HG03159 (cell line): ENCODE measurements around the gene IL3.
A peak's percentile ranks its signal among the peaks of the same experiment; 100 is the strongest.

Source experiments
- ATAC-seq: cut with Tn5 transposase; IDR thresholded peaks from one replicate; pipeline ENCODE4 v1.9.1; 2021; ENCODE audit warnings: mild to moderate bottlenecking, moderate library complexity; ENCODE audit not compliant: unreplicated experiment

The IL3 gene

DNA sequence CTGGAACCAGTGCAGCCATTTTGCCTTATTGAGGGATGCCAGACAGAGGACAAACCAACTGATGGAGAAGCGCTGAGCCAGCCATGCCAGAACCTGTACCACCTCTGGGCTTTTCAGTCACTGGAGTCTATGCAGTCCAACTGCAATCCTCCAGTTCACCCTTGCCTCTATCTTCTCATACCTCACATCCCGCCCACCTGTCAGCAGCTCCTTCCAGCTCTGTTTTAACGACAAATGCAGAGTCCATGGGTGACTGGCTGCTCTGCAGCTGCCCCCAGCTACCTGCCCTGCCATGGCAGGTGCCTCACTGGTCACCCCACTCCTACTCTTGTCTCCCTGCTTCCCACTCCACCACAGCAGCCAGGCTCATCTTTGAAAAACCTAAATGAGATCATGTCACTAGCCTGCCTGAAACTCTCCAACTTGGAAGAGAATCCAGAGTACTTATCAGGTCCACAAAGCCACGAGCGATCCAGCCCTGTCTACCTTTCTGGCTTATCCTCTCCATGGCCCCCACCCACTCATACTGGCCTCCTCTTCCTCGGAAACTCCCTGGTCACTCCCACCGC is 35.0 kb upstream of the IL3 start:
- ATAC-seq, result no peak

DNA sequence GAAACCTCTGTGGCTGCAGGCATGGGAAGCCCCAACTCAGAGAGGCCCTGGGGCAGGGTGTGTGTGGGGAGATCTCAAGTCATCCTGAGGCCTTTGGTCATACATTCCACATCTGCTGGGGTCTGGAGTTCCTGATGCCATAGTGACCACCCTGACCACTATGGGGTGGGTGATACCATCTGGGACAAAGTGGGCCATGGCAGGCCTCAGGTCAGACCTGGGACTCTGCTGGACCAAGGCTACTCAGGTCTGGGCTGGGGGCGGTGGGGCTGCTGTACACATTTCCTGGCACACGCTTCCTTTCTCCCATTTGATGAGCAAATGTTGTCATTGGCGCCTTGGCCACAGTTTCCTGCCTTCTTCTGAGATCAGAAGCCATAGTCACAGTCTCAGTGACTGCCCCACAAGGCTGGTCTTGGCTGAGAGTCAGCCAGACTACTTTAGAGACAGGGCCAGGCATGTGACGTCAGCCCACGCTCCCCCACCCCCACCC is 33.9 kb upstream of the IL3 start:
- ATAC-seq, result no peak

DNA sequence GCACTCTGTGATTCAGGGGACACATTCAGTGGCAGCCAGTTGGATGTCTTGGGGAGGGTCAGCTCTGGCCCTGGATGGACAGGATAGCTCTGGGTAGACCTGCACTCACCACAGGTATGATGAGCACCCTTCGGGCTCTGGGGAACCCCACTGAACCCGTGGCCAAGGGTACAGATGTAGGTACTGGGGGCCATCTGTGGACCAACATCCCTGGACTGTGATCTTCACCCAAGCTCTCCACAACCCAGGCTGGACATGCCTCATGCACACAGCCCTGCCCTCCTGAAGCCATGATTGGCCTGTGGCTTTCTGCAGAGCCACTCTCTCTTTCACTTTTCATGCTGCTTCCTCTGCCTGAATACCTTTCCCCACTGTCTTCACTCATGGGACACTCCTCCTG is 33.4 kb upstream of the IL3 start:
- ATAC-seq, result peak; percentile 53

DNA sequence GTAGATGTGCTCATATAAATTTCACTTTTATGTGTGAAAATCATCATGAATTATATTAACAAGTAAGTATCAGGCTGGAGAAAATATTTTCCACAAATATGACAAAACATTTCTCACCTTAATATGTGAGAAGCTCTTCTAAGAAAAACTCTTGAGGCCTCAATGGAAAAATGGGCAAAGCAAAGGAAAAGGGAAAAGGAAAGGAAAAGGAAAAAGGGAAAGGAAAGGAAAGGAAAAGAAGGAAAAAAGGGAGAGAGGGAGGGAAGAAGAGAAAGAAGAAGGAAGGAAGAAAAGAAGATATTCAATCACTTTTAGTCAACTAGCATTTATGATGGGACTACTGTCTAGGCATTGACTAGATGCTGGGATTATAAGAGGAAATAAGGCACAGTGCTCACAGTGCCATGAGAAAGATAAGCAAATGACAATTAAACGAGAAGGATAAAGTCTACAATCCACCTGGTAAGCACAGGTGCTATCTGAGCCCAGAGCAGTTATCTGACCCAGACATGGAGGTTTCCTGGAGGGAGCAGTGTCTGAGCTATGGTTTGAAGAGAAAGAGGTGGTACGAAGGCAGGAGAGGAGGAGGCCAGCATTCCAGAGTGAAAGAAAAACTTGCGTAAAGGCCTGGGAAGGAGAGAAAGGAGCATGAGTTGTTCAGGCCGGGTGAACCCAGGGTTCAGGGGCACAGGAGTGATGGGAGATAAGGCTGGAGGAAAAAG is 30.7 kb upstream of the IL3 start:
- ATAC-seq, result no peak

DNA sequence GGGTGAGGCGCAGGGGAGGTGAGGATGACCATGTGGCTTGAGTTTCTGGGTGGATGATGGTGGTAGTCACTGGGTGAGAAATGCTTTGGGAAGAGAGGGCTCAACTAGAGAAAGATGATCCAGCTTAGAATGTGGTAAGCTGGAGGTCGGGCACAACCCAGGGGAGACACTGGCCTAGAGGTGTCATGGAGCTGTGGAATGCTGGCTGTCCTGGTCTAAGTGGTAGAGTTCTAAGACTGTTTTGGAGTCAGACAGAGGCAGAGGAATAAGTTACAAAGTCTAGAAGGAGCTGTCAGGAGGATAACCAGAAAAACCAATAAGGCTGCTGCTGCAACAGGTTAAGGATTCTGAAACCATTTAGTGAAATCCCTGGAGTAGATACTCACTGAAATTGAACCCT is 29.8 kb upstream of the IL3 start:
- ATAC-seq, result no peak

DNA sequence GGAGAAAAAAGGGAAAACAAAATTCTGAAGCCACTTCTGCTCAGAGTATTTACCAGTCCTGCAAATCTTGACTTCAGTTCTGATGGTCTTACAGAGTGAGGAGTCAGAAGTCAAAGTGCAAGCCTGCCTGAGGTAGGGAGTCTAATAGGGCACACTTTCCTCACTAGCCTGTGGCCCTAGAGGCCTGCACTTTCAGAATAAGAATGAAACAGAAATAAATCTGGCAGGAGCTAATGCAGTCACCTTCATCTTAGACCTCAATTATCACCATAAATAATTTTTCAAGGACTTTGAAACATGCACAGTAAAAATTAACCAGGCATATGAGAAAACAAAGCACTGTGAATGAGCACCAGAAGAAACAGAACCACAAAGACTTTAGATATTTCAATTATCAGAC is 28.3 kb upstream of the IL3 start:
- no peak for ATAC-seq

DNA sequence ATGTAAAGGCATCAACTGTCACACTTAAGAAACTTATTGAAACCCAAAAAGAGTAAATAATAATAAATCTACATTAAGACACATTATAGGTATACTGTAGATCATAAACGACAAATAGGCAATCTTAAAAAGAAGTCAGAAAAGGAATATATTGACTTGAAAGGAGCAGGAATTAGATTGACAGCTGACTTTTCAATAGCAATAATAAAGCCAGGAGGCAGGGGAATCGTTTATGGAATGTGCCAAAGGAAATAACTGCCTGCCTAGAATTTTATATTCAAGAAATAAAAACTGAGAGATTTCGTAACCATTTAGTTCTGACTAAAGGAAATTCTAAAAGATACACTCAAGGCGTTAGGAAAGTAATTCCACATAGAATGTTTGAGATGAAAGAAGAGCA is 27.3 kb upstream of the IL3 start:
- no peak for ATAC-seq

DNA sequence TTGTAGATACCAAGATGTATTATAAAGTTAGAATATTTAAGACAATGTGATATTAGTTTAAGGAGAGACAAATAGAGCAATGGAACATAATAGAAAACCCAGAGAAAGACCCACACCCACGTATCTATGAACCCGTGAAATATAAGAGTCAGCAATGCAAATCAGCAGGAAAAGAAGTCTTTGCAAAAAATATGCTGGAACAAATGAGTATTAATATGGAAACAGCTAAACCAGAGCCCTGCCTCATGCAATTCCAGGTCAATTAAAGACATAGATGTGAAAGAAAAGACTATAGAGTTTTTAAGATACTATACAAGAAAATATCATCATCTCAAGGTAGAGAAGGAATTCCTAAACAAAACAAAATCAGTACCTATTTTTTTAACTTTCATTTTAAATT is 23.1 kb upstream of the IL3 start:
- no peak for ATAC-seq

DNA sequence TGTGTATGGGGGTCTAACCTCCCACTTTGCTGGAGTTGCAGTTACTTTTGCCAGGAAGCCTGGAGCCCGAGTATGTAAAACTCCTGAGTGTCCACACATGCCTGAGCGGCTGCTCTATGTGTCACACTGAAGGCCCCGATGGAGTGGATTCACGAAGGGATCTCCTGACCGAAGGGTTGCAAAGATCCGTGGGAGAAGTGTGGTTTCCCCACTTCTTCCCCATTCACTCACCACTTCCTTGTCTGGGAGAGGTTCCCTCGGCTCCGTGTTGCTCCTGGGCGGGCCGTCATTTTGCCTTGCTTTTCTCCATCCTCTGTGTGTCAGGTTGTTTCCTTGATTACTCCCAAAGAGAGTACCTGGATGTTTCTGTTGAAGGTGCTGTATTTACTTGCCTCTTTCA is 16.2 kb upstream of the IL3 start:
- ATAC-seq, result no peak

DNA sequence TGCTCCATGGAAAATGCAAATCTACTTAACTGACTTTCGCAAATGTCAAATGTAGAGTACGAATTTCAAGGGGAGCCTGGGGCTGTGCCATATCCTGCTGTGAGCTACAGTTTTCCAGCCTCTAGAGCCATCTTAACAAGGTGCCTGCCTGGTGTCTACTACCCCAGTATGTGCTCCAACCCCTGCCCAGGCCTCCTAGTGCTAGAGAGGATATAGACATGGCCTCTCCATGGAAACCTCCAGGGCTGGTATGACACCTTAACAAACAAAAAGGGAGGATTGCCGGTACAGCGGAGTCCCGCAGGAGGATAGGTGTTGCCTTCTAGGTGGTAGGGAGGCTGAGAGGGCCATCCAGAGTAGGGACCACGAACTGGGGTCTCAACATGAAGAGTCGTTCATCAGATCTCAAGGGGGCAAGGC is 13.6 kb upstream of the IL3 start:
- no peak for ATAC-seq

DNA sequence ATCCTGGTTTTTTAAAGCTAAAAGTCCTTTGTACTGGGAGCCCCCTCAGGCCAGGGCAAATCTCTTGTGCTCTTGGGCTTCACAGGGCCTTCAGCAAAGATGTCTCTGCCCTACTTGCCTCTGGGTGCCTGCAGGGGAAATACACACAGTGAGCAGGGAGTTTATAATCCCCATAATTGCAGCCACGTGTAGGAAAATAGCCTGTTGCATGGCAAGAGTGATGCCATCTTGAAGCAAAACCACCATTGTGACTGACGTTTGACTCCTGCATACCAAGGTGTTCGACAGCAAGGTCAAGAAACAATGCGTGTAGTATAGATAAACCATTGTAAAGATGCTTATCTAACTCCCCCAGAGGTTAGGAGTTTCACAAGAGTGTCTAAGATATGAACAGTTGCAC is 11.4 kb upstream of the IL3 start:
- no peak for ATAC-seq

DNA sequence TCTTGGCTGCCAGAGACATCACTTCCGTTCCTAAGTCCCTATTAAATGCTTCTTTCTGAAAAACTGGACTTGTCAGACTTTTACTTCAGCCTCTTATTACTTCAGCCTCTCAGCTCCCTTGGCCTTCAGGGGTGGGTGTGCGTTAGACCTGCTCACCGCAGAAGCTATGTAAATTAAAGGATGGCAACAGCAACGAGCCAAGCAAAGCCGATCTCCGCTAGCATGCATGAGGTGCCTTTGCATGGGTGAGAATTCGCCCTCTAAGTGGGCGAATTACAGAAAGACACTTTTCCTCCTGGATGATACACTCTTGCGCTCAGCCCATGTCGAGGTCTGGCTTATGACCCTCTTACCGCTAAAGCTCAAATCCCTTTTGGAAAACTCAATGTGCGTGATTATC is 10.9 kb upstream of the IL3 start:
- no peak for ATAC-seq

DNA sequence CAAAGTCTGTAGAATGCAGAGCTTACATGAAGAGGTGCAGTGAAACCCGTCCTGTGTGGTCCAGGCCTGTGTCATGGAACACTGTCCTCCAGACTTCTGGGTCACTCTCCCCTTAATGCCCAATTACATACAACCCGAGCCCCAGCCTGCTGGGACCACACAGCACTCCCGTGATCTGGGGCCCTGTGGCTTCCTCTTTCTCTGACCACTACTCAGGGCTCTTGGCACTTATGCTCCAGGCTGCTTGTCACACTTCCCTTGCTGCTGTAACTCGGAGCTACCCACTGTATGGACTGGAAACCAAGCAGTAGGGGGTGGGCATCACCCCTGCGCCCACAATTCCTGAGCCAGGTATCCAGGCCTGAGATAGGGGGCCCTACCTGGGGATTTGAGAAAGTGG is 10.3 kb upstream of the IL3 start:
- no peak for ATAC-seq

DNA sequence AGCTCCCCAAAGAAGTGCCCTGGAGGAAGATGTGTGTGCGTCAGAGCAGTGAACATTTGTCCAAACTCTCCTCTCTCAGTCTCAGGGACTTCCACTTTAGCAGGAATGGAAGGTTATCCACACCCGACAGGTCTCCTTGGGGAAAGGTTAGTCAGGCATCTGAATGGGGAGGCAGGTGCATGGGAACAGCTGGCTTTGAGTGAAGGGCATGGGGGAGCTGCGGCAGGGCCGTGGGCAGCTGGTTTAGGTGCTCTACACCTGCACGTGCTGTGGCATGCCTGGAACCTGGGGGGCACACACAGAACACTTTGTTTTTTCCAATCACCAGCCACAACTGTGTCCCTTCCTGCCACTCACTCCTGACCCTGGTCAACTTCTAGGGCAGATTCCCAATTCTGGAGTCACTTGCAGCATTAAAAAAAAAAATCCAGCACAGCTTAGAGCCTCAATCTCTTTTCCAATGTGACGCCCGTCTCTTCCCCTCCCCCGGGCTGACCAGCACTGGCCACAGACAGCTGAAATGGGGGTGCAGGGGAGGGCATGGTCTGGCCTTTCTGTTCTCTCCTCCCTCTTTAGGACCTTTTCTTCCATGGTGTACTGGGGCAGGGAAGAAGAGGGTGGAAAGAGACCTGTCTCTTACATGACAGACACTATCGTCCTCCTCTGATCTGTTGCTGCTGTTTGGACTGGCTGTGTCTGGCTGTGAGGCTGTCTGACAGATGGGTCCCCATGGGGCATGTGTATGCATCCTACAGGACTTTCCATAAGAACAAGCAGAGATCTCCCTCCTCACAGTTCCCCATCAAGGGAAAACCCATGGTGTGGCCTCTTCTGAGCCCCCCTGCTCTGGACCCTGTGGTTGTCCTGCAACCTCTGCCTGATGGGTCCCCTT is 9.5 kb upstream of the IL3 start:
- no peak for ATAC-seq

DNA sequence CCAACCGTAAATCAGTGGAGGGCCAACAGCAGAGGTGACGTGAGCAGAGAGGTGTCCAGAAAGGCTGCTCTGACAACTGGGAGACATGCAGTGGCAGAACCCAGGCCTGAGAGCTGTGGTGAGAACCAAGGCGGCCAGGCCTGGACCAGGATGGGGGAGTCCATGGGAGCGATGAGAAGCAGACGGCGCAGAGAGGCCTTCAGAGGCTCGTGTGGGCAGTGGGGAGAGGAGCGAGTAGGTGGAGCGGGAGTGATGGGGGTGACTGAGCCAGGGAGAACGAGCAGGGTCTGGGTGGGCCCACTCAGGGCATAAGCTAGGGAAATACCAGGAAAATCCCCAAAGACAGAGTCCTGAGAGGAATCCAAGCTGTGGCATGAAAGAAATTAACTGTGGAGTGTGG is 7.9 kb upstream of the IL3 start:
- no peak for ATAC-seq

DNA sequence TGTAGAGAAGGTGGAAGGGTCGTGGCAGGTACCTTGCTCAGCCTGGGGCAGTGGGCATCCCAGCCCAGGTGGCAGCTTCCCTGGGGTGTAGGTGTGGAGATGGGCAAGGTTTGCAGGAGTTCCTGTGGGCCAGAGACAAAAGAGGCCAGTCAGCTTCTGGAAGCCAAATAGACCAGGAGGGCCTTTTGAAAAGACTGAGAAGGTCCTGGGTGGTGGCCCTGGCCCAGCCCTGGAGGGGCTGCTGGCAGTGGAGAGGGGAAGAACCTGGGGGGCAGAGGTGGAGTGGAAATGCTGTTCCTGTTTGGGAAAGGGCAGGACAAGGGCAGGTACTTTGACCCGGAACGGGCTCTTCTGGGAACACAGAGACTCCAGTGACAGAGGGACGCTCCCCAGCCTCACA is 7.0 kb upstream of the IL3 start:
- no peak for ATAC-seq

DNA sequence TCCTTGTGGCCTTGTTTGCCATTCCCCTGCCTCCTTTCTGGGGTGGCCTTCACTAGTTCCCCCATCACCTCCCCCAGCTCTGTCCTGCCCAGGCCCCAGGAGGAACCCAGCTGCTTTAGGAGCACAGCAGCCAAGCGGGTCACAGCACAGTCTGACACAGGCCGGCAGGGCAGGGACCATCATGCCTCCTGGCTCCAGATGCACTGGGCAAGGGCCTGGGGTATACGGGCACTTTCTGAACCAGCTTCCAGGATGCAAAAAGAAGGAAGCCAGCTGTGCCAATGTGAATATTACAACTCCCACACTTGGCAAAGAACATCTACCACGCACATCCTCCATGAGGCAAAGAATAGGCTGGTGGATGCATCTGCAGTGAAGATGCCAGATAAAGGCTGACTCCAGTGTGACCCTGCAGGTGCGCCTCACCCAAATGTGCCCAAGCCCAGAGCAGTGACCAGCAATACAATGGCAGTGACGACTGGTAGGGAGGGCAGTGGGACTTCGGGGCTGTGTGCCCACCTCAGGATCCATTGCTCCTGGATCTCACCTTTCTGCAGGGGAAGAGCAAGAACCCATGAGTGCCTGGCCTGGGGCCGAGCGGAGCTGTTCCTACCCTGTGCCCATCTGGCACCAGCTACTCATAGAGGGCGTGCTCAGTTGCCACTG is 6.3 kb upstream of the IL3 start:
- ATAC-seq, result no peak

DNA sequence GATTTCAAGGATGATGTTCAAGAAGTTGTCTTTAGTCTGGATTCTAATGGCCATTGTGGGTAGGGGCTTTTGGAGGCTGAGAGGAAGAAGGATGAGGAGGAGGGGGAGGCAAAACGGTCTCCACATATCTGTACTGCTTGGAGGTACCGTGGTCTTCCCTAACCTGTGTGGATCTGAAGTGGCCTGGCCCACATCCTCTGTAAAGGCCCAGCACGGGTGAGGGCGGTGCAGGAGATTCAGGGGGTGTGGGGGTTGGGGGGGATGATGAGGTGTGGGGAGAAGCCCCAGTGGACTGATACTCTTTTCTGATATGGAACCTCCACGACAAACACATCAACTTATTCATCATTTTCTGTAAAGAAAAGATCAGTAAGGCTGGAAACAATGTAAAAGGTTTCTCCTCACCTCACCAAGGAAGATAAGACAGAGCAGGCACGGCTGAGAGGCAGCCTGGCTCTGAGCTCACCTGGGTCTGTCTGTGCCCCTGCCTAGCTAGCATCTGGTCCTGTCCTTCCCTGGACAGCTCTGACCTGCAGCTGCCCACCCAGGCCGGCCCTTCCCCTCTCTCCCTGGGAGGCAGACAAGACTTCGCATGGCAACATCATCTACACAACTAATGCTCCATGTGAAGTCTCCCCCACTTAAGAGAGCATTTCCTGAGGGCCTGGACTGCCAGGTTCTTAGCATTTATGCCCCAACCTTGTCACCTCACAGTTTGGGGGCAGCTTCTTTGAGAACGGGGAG is 5.6 kb upstream of the IL3 start:
- ATAC-seq, result no peak

DNA sequence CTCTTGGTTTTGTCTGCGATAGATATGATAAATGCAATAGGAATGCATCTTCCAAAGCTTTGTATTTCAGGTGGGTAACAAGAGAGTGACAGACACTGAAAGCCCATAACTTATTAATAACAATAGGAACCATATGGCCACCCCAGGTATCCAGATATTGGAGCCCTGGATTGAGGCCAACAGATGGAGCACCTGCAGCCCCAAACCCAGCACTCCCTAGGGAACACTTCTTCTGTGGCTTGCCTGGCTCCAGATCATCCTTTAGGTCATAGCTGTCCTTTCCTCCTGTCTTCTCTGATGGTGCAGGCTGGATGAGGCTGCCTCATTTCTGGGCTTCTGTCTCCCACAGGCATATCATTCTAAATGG is 5.0 kb upstream of the IL3 start:
- no peak for ATAC-seq

DNA sequence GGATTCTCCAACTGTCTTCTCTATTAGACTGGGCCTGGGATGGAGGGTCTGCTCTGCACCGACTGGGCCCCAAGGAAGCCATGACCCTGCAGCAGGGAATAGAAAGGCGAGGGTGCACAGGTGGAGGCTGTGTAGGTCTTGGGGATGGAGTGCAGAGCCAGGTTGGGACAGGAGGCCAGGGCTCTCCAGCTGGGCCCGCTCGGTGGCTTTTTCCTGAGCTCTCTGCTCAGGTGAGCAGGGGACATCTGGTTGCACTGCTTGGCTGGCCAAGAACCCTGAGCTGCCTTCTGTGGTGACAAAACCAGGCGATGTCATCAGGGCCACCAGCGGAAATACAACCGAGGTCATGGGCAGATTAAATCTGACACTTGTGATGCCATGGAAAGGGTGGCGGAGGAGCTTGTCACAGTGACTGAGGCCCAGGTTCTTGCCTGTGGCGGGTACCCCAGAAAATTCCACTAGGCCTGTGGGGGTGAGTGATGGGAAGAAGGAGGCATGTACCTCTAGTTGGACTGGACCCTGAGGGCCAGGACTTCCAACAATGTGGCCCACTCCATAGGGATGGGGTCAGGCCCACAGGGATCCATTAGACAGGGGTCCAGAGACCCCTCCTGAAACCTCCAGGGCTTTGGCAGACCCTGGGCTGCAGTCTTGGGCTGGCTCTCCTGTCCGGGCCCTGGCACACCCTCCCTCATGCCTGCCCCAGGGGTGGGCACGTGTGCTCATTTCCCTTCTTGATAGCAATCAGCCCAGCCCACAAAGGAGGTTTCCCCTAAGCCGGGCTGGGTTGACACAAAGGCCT is 4.4 kb upstream of the IL3 start:
- ATAC-seq, result no peak
